ENCODE data around the gene PDE4B. TPM values are rescaled to one million over a fixed set of nuclear protein-coding genes. Genes with fewer than 3 reads are reported as not detected.

The PDE4B gene

GRCh38 chr1:66422804-66423203 is 630.1 kb downstream of the PDE4B start:
- H3K4ac ChIP-seq (ENCODE audit: low read depth, low read length) = no peak overlapping the region
- no peaks in the 10 kb centered on the region for H3K4me1 ChIP-seq (ENCODE audit: control insufficient read depth, low read depth, low read length)
- no peak overlapping the region for H3K27ac ChIP-seq (ENCODE audit: low read depth, low read length)
- H3K56ac ChIP-seq (ENCODE audit: low read length) = no peak overlapping the region
- no CpG with 5 or more reads among the region's 4 CpGs for WGBS (ENCODE audit: extremely low coverage, insufficient coverage, low lambda C conversion rate)
- H4K5ac ChIP-seq (ENCODE audit: low read length) = no peak overlapping the region
- H3K18ac ChIP-seq (ENCODE audit: low read length) = no peak overlapping the region
- H3K9ac ChIP-seq (ENCODE audit: low read length) = no peak overlapping the region
- H4K8ac ChIP-seq (ENCODE audit: low read depth, low read length) = no peak overlapping the region
- H2BK5ac ChIP-seq (ENCODE audit: low read length) = no peak overlapping the region
- H3K4me3 ChIP-seq (ENCODE audit: low read length) = no peak overlapping the region
- DNase-seq = no peak
- no peaks in the 10 kb centered on the region for H3K36me3 ChIP-seq (ENCODE audit: control insufficient read depth, insufficient read depth, low read length)
- no peaks in the 10 kb centered on the region for H3K79me2 ChIP-seq (ENCODE audit: control insufficient read depth, insufficient read depth, low read length)
- no peaks in the 10 kb centered on the region for H3K79me1 ChIP-seq (ENCODE audit: low read length)
- H3K4me2 ChIP-seq (ENCODE audit: low read length) = no peak overlapping the region
- H3K27me3 ChIP-seq (ENCODE audit: insufficient read depth, low read length, poor library complexity) = no peaks in the 10 kb centered on the region
- no peak overlapping the region for H2AK5ac ChIP-seq (ENCODE audit: low read length)
- no peak overlapping the region for H2BK15ac ChIP-seq (replicated peaks; ENCODE audit: low read depth)
- no peak overlapping the region for H3K23ac ChIP-seq (ENCODE audit: low read length)
- H2BK120ac ChIP-seq (ENCODE audit: low read depth, low read length) = no peak overlapping the region

Small RNAs within 50 kb of the gene (small RNA-seq; reads per million reads assigned to genes)
- gene RN7SL854P (ENCODE audit: insufficient read depth) = not detected
- not detected for gene RNU4-88P (ENCODE audit: insufficient read depth)

Measured in mesendoderm (in vitro differentiated cells).